OCI-LY7 (cell line): ENCODE results near the gene NOP10.

Experiments used
- CTCF ChIP-seq: fragments of 200-600 bp; sonication (generic); conservative IDR thresholded peaks from 2 replicates; pipeline ENCODE4 v1.5.1; 2014; ENCODE audit warnings: mild to moderate bottlenecking, antibody characterized with exemption, low read length, moderate library complexity, mixed read lengths
- EZH2phosphoT487 ChIP-seq: fragments of 200-600 bp; sonication (generic); IDR thresholded peaks from 2 replicates; pipeline ENCODE4 v1.6.1; 2018; ENCODE audit warnings: low read depth, borderline replicate concordance, mild to moderate bottlenecking, mixed run types, antibody characterized with exemption, low read length, moderate library complexity, mixed read lengths

GRCh38 chr15:34324933-34325332 is 18.0 kb downstream of the NOP10 start:
- TF ChIP-seq CTCF (no peak), EZH2phosphoT487 (no peak)
